Nucleus accumbens (tissue), 56 donors: ENCODE measurements around the gene KCNK4.

Experiments
- DNase-seq, 56 donors: peaks; one replicate each; lab custom pipeline; 2025; lab: John Stamatoyannopoulos, UW

KCNK4 gene

GRCh38 chr11:64267207-64267945 lies 23.7 kb upstream of the KCNK4 start:
- no peak for DNase-seq

GRCh38 chr11:64268025-64268892 lies 22.8 kb upstream of the KCNK4 start:
- peak in 3 of 56 donors; percentile 19 to 41 (median 33) for DNase-seq

- peak in 11 of 56 donors; percentile 32 to 73 (median 64) for DNase-seq
These were observed 22.1 kb upstream of the KCNK4 start for GRCh38 chr11:64268893-64269539.

GRCh38 chr11:64269540-64270220 lies 21.4 kb upstream of the KCNK4 start:
- peak; percentile 90 to 100 (median 99) for DNase-seq

GRCh38 chr11:64275031-64275800 lies 15.9 kb upstream of the KCNK4 start:
- no peak for DNase-seq

GRCh38 chr11:64275841-64276240 lies 15.3 kb upstream of the KCNK4 start:
- no peak for DNase-seq

- DNase-seq, result no peak
These were observed 14.3 kb upstream of the KCNK4 start for GRCh38 chr11:64276653-64277431.

GRCh38 chr11:64278576-64279190 lies 12.4 kb upstream of the KCNK4 start:
- DNase-seq, result no peak

- no peak for DNase-seq
These were observed 8.9 kb upstream of the KCNK4 start for GRCh38 chr11:64281957-64282770.

- no peak for DNase-seq
These were observed 8.0 kb upstream of the KCNK4 start for GRCh38 chr11:64283092-64283491.

GRCh38 chr11:64284048-64284961 lies 6.8 kb upstream of the KCNK4 start, which contains the start of gene BAD:
Gene BAD (minus strand): TSS chr11:64284665. CDS start chr11:64284368, 297 bp downstream.
- peak; percentile 77 to 98 (median 94) for DNase-seq

- DNase-seq, result peak in 54 of 56 donors; percentile 62 to 99 (median 87)
These were observed 5.9 kb upstream of the KCNK4 start, which contains the start of gene GPR137 for GRCh38 chr11:64284962-64285884. Gene GPR137 (plus strand): TSS chr11:64285848. CDS start chr11:64286525, 677 bp downstream.

- no peak for DNase-seq
These were observed 5.0 kb upstream of the KCNK4 start for GRCh38 chr11:64285885-64286800.

- DNase-seq, result no peak
These were observed 4.3 kb upstream of the KCNK4 start for GRCh38 chr11:64286801-64287159.
